T-cell (primary cell): ENCODE data around the gene ALDH4A1. TPM values are rescaled to one million over a fixed set of nuclear protein-coding genes. Genes with fewer than 3 reads are reported as not detected.
"Not testable (repeated sequence)": the region's sequence is repeated elsewhere in the genome, so short reads cannot be mapped to it uniquely, and the experiment has no call there.

Experiments used
- ATAC-seq, 4 experiments: fragments of 200-7000 bp in 3 of 4; fragments of 150-1000 bp in 1 of 4; cut with Tn5 transposase; replicated peaks in 1 of 4; 1 replicate in 3 of 4; 2 replicates in 1 of 4; pipeline ENCODE4 v1.10.0; 2021; ENCODE audit warnings: moderate library complexity in 3 of 4, mild to moderate bottlenecking in 2 of 4, moderate number of reproducible peaks in 1 of 4
- CTCF ChIA-PET, 2 donors: fragments of 300-600 bp; sonication (Branson Sonifier 250); formaldehyde crosslinking; loops; one replicate each; lab custom pipeline; 2022; ENCODE audit warnings: antibody characterized with exemption in 2 of 2; lab: Charles Lee
- POLR2A ChIA-PET, 2 donors: fragments of 300-600 bp; sonication (Branson Sonifier 250); formaldehyde crosslinking; loops; one replicate each; lab custom pipeline; 2022; ENCODE audit warnings: antibody characterized with exemption in 2 of 2; lab: Charles Lee
- DNase-seq, 35 experiments: peaks; one replicate each; pipeline versions ENCODE4 v3.0.0 to v3.0.0-alpha.2; 2013 to 2023
- H3K27ac ChIP-seq: one replicate; pipeline ENCODE4 v1.5.1; 2013; ENCODE audit warnings: low read length
- H3K27me3 ChIP-seq, 2 experiments: replicated peaks in 1 of 2; 1 replicate in 1 of 2; 2 replicates in 1 of 2; pipeline versions ENCODE4 v1.6.1 to v1.7.0; 2013; ENCODE audit warnings: low read length in 1 of 2, mixed read lengths in 1 of 2; ENCODE audit not compliant: control insufficient read depth in 2 of 2, insufficient read depth in 2 of 2; ENCODE audit errors: extremely low read depth in 1 of 2
- H3K36me3 ChIP-seq, 2 donors: 1 replicate in 1 of 2; 2 replicates in 1 of 2; pipeline versions ENCODE4 v1.6.1 to v1.7.0; 2013; ENCODE audit warnings: low read length in 1 of 2; ENCODE audit not compliant: control insufficient read depth in 2 of 2, insufficient read depth in 1 of 2; ENCODE audit errors: extremely low read depth in 1 of 2
- H3K4me1 ChIP-seq, 2 experiments: 1 replicate in 1 of 2; 2 replicates in 1 of 2; pipeline versions ENCODE4 v1.6.1 to v1.7.0; 2013; ENCODE audit warnings: low read length in 2 of 2, mixed read lengths in 1 of 2; ENCODE audit not compliant: insufficient read depth in 2 of 2, control insufficient read depth in 1 of 2; ENCODE audit errors: extremely low read depth in 1 of 2
- H3K4me3 ChIP-seq, 2 donors: 1 replicate in 1 of 2; 2 replicates in 1 of 2; pipeline versions ENCODE4 v1.5.1 to v1.7.0; 2013; ENCODE audit warnings: mild to moderate bottlenecking in 2 of 2, low read length in 1 of 2, moderate library complexity in 1 of 2; ENCODE audit not compliant: control insufficient read depth in 1 of 2; ENCODE audit errors: extremely low read depth in 1 of 2
- H3K9me3 ChIP-seq: 2 replicates; pipeline ENCODE4 v1.7.0; 2013
- H3K27ac Mint-ChIP-seq, 2 donors: one replicate each; pipeline ENCODE4 v1.8.0; 2020 to 2021; ENCODE audit warnings: mild to moderate bottlenecking in 2 of 2, mixed read lengths in 2 of 2
- H3K27me3 Mint-ChIP-seq, 2 donors: one replicate each; pipeline ENCODE4 v1.8.0; 2021 to 2022; ENCODE audit warnings: mixed read lengths in 2 of 2
- H3K36me3 Mint-ChIP-seq: one replicate; pipeline ENCODE4 v1.8.0; 2021; ENCODE audit warnings: mixed read lengths
- H3K4me1 Mint-ChIP-seq, 3 donors: one replicate each; pipeline ENCODE4 v1.8.0; 2020 to 2022; ENCODE audit warnings: mixed read lengths in 3 of 3, mild to moderate bottlenecking in 1 of 3
- H3K4me3 Mint-ChIP-seq, 3 donors: one replicate each; pipeline ENCODE4 v1.8.0; 2020 to 2022; ENCODE audit warnings: mild to moderate bottlenecking in 3 of 3, mixed read lengths in 3 of 3, moderate library complexity in 3 of 3
- H3K9me3 Mint-ChIP-seq, 3 donors: one replicate each; pipeline ENCODE4 v1.8.0; 2020 to 2022; ENCODE audit warnings: mixed read lengths in 3 of 3
- WGBS: methylation state at CpG from one replicate; pipeline ENCODE4 v1.1.5; 2013; ENCODE audit warnings: missing lambda C conversion rate; ENCODE audit not compliant: insufficient coverage; 5-methylcytosine and 5-hydroxymethylcytosine counted together
- total RNA-seq, 35 experiments: library from RNA in 6 of 35; stranded (reverse) in 6 of 35; fragments of 120-200 nt in 1 of 35; gene quantifications; one replicate each; pipeline versions ENCODE4 v1.2.1 to v1.2.4 and lab custom pipeline; 2013 to 2026

ALDH4A1 gene
- total RNA-seq, 5 donors from 2014 or later (not counting 1 experiment from before 2014, with no cell fraction given), result 0.85 to 2.8 (median 2.2) TPM

DNA sequence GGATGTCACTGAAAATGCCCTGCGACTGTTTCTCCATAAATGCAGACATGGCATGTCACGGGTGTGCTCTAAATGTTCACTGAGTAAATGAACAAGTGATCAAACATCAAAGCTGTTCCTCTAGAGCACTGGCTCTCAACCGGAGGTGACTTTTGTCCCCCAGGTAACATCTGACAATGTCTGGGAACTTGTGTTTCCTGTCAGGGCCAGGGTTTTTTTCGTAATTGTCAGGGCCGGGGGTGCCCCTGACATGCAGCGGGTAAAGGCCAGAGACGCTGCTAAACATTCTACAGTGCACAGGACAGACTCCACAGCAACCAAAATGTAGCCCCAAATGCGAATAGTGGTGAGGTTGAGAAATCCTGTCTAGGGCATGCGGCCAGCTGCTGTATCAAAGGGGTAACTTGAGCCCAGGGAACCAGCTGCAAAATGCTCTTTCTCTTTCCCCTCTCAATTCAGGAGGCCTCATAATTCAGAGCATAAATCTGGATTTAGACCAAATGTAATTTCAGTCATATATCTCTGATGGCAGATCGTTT is 2.0 kb downstream of the ALDH4A1 start:
- no peak overlapping the region for H3K4me3 ChIP-seq
- POLR2A ChIA-PET, result no interaction called here
- no peaks in the 10 kb centered on the region for H3K9me3 ChIP-seq
- H3K27ac Mint-ChIP-seq, result no peak overlapping the region
- H3K27me3 Mint-ChIP-seq, result no peaks in the 10 kb centered on the region
- no peak overlapping the region for H3K27ac ChIP-seq
- H3K4me3 Mint-ChIP-seq, result peak overlapping the region in 2 of 3 donors; percentile 35 to 91
- ATAC-seq (no peak), DNase-seq (peak in 3 of 35 experiments; percentile 9 to 29 (median 15))
- peaks cover 0 to 3% of the 10 kb centered on the region in 2 donors for H3K36me3 ChIP-seq
- CTCF ChIA-PET, result interaction anchor here in 1 of 2 donors (0.6 kb wide), 1 partner anchor 13 kb away, joined by 4 read pairs; no protein-coding TSS in a partner anchor
- H3K9me3 Mint-ChIP-seq, result no peaks in the 10 kb centered on the region
- H3K4me1 ChIP-seq, result peaks cover 16 to 27% of the 10 kb centered on the region in 2 experiments
- H3K36me3 Mint-ChIP-seq, result no peaks in the 10 kb centered on the region
- peaks cover 28 to 36% (median 28%) of the 10 kb centered on the region in 3 donors for H3K4me1 Mint-ChIP-seq
- H3K27me3 ChIP-seq, result no peaks in the 10 kb centered on the region
- WGBS, result 49% methylated on average over 5 of the region's 10 CpGs

- Mint-ChIP-seq H3K9me3 (no peaks in the 10 kb centered on the region), H3K27ac (no peak overlapping the region), H3K4me1 (peaks cover 28 to 36% (median 28%) of the 10 kb centered on the region in 3 donors), H3K4me3 (no peak overlapping the region), H3K36me3 (no peaks in the 10 kb centered on the region), H3K27me3 (no peaks in the 10 kb centered on the region)
- POLR2A ChIA-PET, result no interaction called here
- H3K4me3 ChIP-seq, result no peak overlapping the region
- WGBS, result 93% methylated on average over 3 of the region's 4 CpGs
- no peaks in the 10 kb centered on the region for H3K36me3 ChIP-seq
- CTCF ChIA-PET, result interaction anchor here (0.6 to 1.0 kb wide), 4 partner anchors 8 to 72 kb away, joined by 3 to 4 read pairs (median 4); no protein-coding TSS in a partner anchor
- peaks cover 16 to 27% of the 10 kb centered on the region in 2 experiments for H3K4me1 ChIP-seq
- no peaks in the 10 kb centered on the region for H3K27me3 ChIP-seq
- DNase-seq, result no peak
- no peaks in the 10 kb centered on the region for H3K9me3 ChIP-seq
- no peak overlapping the region for H3K27ac ChIP-seq
- no peak for ATAC-seq
These were observed 2.8 kb downstream of the ALDH4A1 start for GRCh38 chr1:18899363-18900049.

- DNase-seq (no peak), ATAC-seq (no peak)
- Mint-ChIP-seq H3K27me3 (no peaks in the 10 kb centered on the region), H3K27ac (no peak overlapping the region), H3K4me3 (no peak overlapping the region), H3K36me3 (no peaks in the 10 kb centered on the region), H3K4me1 (peaks cover 24 to 35% (median 25%) of the 10 kb centered on the region in 3 donors), H3K9me3 (no peaks in the 10 kb centered on the region)
- Histone ChIP-seq H3K27ac (no peak overlapping the region), H3K36me3 (no peaks in the 10 kb centered on the region), H3K27me3 (no peaks in the 10 kb centered on the region), H3K9me3 (no peaks in the 10 kb centered on the region), H3K4me1 (peaks cover 16 to 27% of the 10 kb centered on the region in 2 experiments), H3K4me3 (no peak overlapping the region)
- POLR2A ChIA-PET, result no interaction called here
- WGBS, result 98% methylated on average over 7 of the region's 8 CpGs
- CTCF ChIA-PET, result no interaction called here
These were observed 3.8 kb downstream of the ALDH4A1 start for GRCh38 chr1:18898567-18898966.

- CTCF ChIA-PET, result interaction anchor here in 1 of 2 donors (1.0 kb wide), 1 partner anchor 12 kb away, joined by 3 read pairs; no protein-coding TSS in a partner anchor
- POLR2A ChIA-PET, result no interaction called here
- WGBS, result 95% methylated on average over 6 of the region's 6 CpGs
These were observed 7.0 kb downstream of the ALDH4A1 start for GRCh38 chr1:18895317-18895716.

GRCh38 chr1:18893120-18893519 is 9.2 kb downstream of the ALDH4A1 start:
- H3K4me3 Mint-ChIP-seq, result no peak overlapping the region
- ATAC-seq (no peak), DNase-seq (no peak)
- no peaks in the 10 kb centered on the region for H3K36me3 Mint-ChIP-seq
- Histone ChIP-seq H3K27me3 (no peaks in the 10 kb centered on the region), H3K27ac (no peak overlapping the region), H3K36me3 (no peaks in the 10 kb centered on the region), H3K4me3 (no peak overlapping the region), H3K9me3 (no peaks in the 10 kb centered on the region), H3K4me1 (no peaks in the 10 kb centered on the region)
- no peaks in the 10 kb centered on the region for H3K9me3 Mint-ChIP-seq
- H3K27ac Mint-ChIP-seq, result no peak overlapping the region
- CTCF ChIA-PET, result interaction anchor here (0.5 to 0.9 kb wide), 4 partner anchors 12 to 255 kb away, joined by 3 to 5 read pairs (median 4); no protein-coding TSS in a partner anchor
- no peaks in the 10 kb centered on the region for H3K4me1 Mint-ChIP-seq
- 96% methylated on average over 6 of the region's 7 CpGs for WGBS
- POLR2A ChIA-PET, result interaction anchor here in 1 of 2 donors (0.5 kb wide), 1 partner anchor 715 kb away, joined by 4 read pairs; no protein-coding TSS in a partner anchor
- H3K27me3 Mint-ChIP-seq, result no peaks in the 10 kb centered on the region

More at GRCh38 chr1:18895317-18895716, 7.0 kb downstream of the ALDH4A1 start:
- peaks cover 3 to 9% of the 10 kb centered on the region in 2 experiments for H3K4me1 ChIP-seq
- DNase-seq (no peak), ATAC-seq (no peak)
- H3K4me3 Mint-ChIP-seq, result no peak overlapping the region
- H3K27ac Mint-ChIP-seq, result no peak overlapping the region
- H3K36me3 ChIP-seq, result no peaks in the 10 kb centered on the region
- no peaks in the 10 kb centered on the region for H3K36me3 Mint-ChIP-seq
- peaks cover 4 to 9% (median 5%) of the 10 kb centered on the region in 3 donors for H3K4me1 Mint-ChIP-seq
- H3K9me3 Mint-ChIP-seq, result no peaks in the 10 kb centered on the region
- no peak overlapping the region for H3K4me3 ChIP-seq
- no peaks in the 10 kb centered on the region for H3K27me3 ChIP-seq
- H3K9me3 ChIP-seq, result no peaks in the 10 kb centered on the region
- no peak overlapping the region for H3K27ac ChIP-seq
- H3K27me3 Mint-ChIP-seq, result no peaks in the 10 kb centered on the region

- ATAC-seq, H3K4me1 Mint-ChIP-seq, H3K9me3 ChIP-seq, H3K36me3 Mint-ChIP-seq, H3K9me3 Mint-ChIP-seq, CTCF ChIA-PET, H3K4me1 ChIP-seq, H3K36me3 ChIP-seq, H3K4me3 Mint-ChIP-seq, H3K4me3 ChIP-seq, H3K27ac Mint-ChIP-seq, H3K27me3 ChIP-seq, H3K27me3 Mint-ChIP-seq, H3K27ac ChIP-seq, DNase-seq, POLR2A ChIA-PET: not testable (repeated sequence)
- 92% methylated on average over 6 of the region's 7 CpGs for WGBS
These were observed 10.5 kb downstream of the ALDH4A1 start for GRCh38 chr1:18891858-18892257.
